22Rv1 (cell line): ENCODE data around the gene CBFB.

Experiments
- H3K27ac ChIP-seq: fragments of 450-650 bp; 2 replicates; pipeline ENCODE4 v1.5.1; 2017
- ZFX ChIP-seq: fragments of 450-650 bp; IDR thresholded peaks from 2 replicates; pipeline ENCODE4 v1.6.1; 2017; ENCODE audit warnings: antibody characterized with exemption, borderline replicate concordance
- TF ChIP-seq, protein P1 (sequence below): fragments of 450-650 bp; IDR thresholded peaks from 2 replicates; pipeline ENCODE4 v1.5.1; 2017; ENCODE audit warnings: mild to moderate bottlenecking

Gene CBFB

DNA sequence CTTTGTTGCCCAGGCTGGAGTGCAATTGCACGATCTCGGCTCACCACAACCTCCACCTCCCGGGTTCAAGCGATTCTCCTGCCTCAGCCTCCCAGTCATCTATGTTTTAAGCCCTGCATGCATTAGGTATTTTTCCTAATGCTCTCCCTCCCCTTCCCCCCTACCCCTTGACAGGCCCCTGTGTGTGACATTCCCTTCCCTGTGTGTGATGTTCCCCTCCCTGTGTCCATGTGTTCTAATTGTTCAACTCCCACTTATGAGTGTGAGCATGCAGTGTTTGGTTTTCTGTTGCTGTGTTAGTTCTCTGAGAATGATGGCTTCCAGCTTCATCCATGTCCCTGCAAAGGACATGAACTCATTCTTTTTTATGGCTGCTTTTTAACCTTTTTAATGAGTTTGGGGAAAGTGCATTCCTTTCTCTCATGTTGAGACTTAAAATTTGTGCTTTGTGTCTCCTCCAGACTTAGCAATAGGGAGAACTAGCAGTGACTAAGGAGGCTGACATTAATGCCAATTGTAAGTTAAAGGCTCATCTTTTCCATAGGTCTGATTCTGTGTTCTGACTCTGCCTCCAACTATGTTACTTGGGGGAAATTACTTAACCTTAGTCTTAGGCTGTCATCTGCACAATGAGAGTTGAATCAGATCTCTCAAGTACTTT lies 63.1 kb downstream of the CBFB start:
- H3K27ac ChIP-seq, result no peak overlapping the region
- TF ChIP-seq ZFX, result no peak
- TF ChIP-seq, protein P1, sequence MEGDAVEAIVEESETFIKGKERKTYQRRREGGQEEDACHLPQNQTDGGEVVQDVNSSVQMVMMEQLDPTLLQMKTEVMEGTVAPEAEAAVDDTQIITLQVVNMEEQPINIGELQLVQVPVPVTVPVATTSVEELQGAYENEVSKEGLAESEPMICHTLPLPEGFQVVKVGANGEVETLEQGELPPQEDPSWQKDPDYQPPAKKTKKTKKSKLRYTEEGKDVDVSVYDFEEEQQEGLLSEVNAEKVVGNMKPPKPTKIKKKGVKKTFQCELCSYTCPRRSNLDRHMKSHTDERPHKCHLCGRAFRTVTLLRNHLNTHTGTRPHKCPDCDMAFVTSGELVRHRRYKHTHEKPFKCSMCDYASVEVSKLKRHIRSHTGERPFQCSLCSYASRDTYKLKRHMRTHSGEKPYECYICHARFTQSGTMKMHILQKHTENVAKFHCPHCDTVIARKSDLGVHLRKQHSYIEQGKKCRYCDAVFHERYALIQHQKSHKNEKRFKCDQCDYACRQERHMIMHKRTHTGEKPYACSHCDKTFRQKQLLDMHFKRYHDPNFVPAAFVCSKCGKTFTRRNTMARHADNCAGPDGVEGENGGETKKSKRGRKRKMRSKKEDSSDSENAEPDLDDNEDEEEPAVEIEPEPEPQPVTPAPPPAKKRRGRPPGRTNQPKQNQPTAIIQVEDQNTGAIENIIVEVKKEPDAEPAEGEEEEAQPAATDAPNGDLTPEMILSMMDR, result no peak

DNA sequence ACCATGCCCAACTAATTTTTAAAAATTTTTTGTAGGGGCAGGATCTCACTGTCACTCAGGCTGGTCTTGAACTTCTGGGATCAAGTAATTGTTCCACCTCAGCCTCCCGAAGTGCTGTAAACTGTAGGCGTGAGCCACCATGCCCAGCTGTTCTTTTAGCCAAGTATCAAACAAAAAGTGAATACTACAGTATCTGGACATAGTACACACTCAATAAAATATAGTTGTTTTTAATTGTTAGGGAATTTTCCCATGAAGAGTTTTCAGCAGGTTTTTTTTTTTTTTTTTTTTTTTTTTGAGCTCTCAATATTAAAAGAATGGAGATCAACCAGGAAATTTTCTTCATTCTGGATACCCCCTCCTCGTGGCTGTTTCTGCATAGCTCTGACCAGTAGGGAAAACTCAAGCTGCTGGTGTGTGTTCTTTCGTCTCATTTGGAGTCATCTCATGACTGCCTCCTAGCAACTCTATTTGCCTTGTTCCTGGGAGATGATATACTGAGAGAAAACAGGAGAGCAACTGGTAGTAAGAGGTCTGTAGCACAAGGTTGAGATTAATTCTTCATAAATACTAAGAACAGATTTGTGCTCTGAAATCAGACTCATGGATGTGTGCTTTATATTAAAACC lies 64.3 kb downstream of the CBFB start:
- no peak for TF ChIP-seq ZFX
- H3K27ac ChIP-seq, result no peak overlapping the region

DNA sequence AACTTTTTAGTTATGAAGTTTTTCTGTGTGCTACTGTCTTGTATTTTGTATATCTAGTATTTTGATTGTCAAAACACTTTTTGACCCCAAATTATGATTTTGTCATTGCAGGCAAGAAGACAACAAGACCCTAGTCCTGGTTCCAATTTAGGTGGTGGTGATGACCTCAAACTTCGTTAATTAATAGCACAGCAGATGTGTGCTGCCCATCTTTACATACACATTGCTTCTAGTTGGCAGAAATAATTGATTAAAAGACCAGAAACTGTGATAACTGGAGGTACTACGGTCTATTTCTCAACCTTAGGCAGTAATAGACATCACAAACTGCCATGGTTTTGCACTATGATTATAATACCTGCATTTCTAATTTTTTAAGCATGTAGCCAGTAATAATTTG lies 69.7 kb downstream of the CBFB start:
- TF ChIP-seq ZFX, result no peak
- TF ChIP-seq, protein P1, result no peak
- no peak overlapping the region for H3K27ac ChIP-seq

DNA sequence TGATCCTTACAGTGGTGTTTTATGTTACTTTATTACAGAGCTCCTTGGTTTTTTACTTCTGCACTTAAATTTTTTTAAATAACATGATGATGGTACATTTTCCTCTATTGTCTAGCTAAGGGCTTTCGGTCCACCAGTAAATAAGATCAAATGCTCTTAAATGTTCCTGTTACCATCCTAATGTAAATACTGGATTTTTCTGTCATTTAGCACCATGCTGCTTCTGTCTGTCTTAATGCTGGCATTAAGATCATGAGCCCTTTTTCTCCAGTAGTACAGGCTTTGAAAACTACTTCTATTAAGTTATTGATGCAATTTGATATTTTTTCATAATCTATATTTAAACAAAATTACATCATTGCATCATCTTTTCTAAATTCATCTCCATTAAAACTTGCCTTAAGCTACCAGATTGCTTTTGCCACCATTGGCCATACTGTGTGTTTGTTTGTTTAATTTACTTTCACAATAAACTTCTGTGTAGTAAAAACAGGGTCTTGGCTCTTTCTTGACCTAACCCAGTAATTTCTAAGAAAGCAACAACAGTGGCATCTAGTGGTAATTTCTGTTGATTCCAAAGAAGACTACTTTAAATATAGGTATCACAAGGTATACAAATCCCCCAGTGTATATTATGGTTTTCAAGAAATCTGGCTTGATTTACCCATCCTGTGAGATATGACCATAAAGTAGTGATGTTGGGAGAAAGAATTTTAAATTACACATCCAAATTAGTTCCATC lies 71.8 kb downstream of the CBFB start:
- H3K27ac ChIP-seq, result no peak overlapping the region

GRCh38 chr16:67101311-67102082 lies 72.5 kb downstream of the CBFB start:
- H3K27ac ChIP-seq, result no peak overlapping the region
- no peak for TF ChIP-seq ZFX
- TF ChIP-seq, protein P1, result no peak

More for the DNA sequence above, 71.8 kb downstream of the CBFB start:
- TF ChIP-seq, protein P1, result peak; percentile 31
- no peak for TF ChIP-seq ZFX

- 0 out of 2 replicates have a peak overlapping the region, but pooled peaks have one; percentile 16 for H3K27ac ChIP-seq
- TF ChIP-seq, protein P1, result peak; percentile 43
- TF ChIP-seq ZFX, result no peak
Observed at GRCh38 chr16:67104061-67104460, 75.1 kb downstream of the CBFB start.

DNA sequence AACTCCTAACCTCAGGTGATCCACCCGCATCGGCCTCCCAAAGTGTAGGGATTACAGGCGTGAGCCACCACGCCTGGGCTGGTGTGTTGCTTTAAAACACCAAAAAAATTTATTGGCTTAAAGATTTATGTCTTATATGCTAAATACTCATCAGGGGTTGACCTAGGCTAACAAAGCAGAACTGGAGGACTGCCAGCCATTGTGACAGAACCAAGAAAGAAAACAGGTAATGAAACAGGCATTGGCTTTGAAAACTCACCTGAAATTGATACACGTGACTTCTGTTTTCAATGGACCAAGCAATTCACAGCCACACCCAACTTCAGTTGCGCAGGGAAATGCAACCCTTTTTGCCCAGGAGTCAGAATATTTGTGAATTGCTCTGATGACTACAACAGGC lies 75.9 kb downstream of the CBFB start:
- TF ChIP-seq ZFX, result no peak
- 0 out of 2 replicates have a peak overlapping the region, but pooled peaks have one; percentile 16 for H3K27ac ChIP-seq
